Measurements from ENCODE around the gene ACOT4. TPM values are rescaled to one million over a fixed set of nuclear protein-coding genes. Genes with fewer than 3 reads are reported as not detected.

The ACOT4 gene
- polyA plus RNA-seq, 1 donor from 2014 or later: 1.1 TPM

GRCh38 chr14:73620268-73620667 lies 28.6 kb downstream of the ACOT4 start:
- no peak overlapping the region for H3K4me2 ChIP-seq (ENCODE audit: low read length)
- no peak overlapping the region for H2AFZ ChIP-seq (ENCODE audit: low read depth, low read length)

GRCh38 chr14:73623504-73624054 lies 31.9 kb downstream of the ACOT4 start:
- H3K27me3 ChIP-seq (ENCODE audit: insufficient read depth, low read depth, low read length): no peaks in the 10 kb centered on the region
- no peak overlapping the region for H3K4me3 ChIP-seq (ENCODE audit: low read length)
- H2AFZ ChIP-seq (ENCODE audit: low read depth, low read length): no peak overlapping the region
- no peaks in the 10 kb centered on the region for H3K9me3 ChIP-seq (ENCODE audit: low read length)
- no peak overlapping the region for H3K9ac ChIP-seq (ENCODE audit: low read length)
- H3K9me2 ChIP-seq (ENCODE audit: insufficient read depth, low read length): no peaks in the 10 kb centered on the region
- H3K79me2 ChIP-seq (replicated peaks; ENCODE audit: insufficient read depth, low read length): no peaks in the 10 kb centered on the region
- no peaks in the 10 kb centered on the region for H3K36me3 ChIP-seq (ENCODE audit: insufficient read depth, low read length)
- H3K27ac ChIP-seq (ENCODE audit: low read length): no peak overlapping the region
- H3F3A ChIP-seq (ENCODE audit: insufficient read depth, low read length, poor library complexity, severe bottlenecking): no peaks in the 10 kb centered on the region
- H4K20me1 ChIP-seq (ENCODE audit: insufficient read depth): no peaks in the 10 kb centered on the region
- no peak overlapping the region for H3K4me2 ChIP-seq (ENCODE audit: low read length)
- TF ChIP-seq RAD21 (conservative IDR thresholded peaks at IDR 0.05) (no peak), MXI1 (conservative IDR thresholded peaks at IDR 0.05; ENCODE audit: poor library complexity, severe bottlenecking) (no peak), EP300 (conservative IDR thresholded peaks at IDR 0.05; ENCODE audit: poor library complexity, severe bottlenecking) (no peak), POLR2AphosphoS5 (IDR thresholded peaks at IDR 0.05) (no peak), SMC3 (conservative IDR thresholded peaks at IDR 0.05; ENCODE audit: poor library complexity) (no peak), REST (IDR thresholded peaks at IDR 0.05; ENCODE audit: borderline replicate concordance) (no peak)
- TF ChIP-seq, protein P1, sequence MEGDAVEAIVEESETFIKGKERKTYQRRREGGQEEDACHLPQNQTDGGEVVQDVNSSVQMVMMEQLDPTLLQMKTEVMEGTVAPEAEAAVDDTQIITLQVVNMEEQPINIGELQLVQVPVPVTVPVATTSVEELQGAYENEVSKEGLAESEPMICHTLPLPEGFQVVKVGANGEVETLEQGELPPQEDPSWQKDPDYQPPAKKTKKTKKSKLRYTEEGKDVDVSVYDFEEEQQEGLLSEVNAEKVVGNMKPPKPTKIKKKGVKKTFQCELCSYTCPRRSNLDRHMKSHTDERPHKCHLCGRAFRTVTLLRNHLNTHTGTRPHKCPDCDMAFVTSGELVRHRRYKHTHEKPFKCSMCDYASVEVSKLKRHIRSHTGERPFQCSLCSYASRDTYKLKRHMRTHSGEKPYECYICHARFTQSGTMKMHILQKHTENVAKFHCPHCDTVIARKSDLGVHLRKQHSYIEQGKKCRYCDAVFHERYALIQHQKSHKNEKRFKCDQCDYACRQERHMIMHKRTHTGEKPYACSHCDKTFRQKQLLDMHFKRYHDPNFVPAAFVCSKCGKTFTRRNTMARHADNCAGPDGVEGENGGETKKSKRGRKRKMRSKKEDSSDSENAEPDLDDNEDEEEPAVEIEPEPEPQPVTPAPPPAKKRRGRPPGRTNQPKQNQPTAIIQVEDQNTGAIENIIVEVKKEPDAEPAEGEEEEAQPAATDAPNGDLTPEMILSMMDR (IDR thresholded peaks at IDR 0.05; ENCODE audit: poor library complexity, severe bottlenecking): no peak

More at GRCh38 chr14:73620268-73620667, 28.6 kb downstream of the ACOT4 start:
- H3K27ac ChIP-seq (ENCODE audit: low read length): no peak overlapping the region
- no peaks in the 10 kb centered on the region for H3K79me2 ChIP-seq (replicated peaks; ENCODE audit: insufficient read depth, low read length)
- H4K20me1 ChIP-seq (ENCODE audit: insufficient read depth): no peaks in the 10 kb centered on the region
- no peaks in the 10 kb centered on the region for H3K27me3 ChIP-seq (ENCODE audit: insufficient read depth, low read depth, low read length)
- H3K36me3 ChIP-seq (ENCODE audit: insufficient read depth, low read length): no peaks in the 10 kb centered on the region
- no peak overlapping the region for H3K9ac ChIP-seq (ENCODE audit: low read length)
- H3K4me3 ChIP-seq (ENCODE audit: low read length): no peak overlapping the region
- no peaks in the 10 kb centered on the region for H3F3A ChIP-seq (ENCODE audit: insufficient read depth, low read length, poor library complexity, severe bottlenecking)
- no peaks in the 10 kb centered on the region for H3K9me3 ChIP-seq (ENCODE audit: low read length)
- no peak for TF ChIP-seq EZH2 (IDR thresholded peaks at IDR 0.05; ENCODE audit: borderline replicate concordance, insufficient read depth, low read length, poor library complexity, severe bottlenecking)
- TF ChIP-seq RAD21 (conservative IDR thresholded peaks at IDR 0.05): no peak
- TF ChIP-seq SMC3 (conservative IDR thresholded peaks at IDR 0.05; ENCODE audit: poor library complexity): no peak
- TF ChIP-seq, protein P1 (IDR thresholded peaks at IDR 0.05; ENCODE audit: poor library complexity, severe bottlenecking): no peak
- no peak for TF ChIP-seq POLR2AphosphoS5 (IDR thresholded peaks at IDR 0.05)
- no peak for TF ChIP-seq REST (IDR thresholded peaks at IDR 0.05; ENCODE audit: borderline replicate concordance)
- TF ChIP-seq EP300 (conservative IDR thresholded peaks at IDR 0.05; ENCODE audit: poor library complexity, severe bottlenecking): no peak
- TF ChIP-seq TAF1 (IDR thresholded peaks at IDR 0.05; ENCODE audit: low read depth): no peak
- TF ChIP-seq MXI1 (conservative IDR thresholded peaks at IDR 0.05; ENCODE audit: poor library complexity, severe bottlenecking): no peak
- H3K9me2 ChIP-seq (ENCODE audit: insufficient read depth, low read length): no peaks in the 10 kb centered on the region
